Heart left ventricle (tissue), 13 donors: ENCODE results near the gene FKBP5.

Experiments used
- CTCF ChIP-seq, 12 donors: fragments of 200-600 bp; sonication (generic) in 4 of 12; IDR thresholded peaks; one replicate each; pipeline versions ENCODE4 v1.5.0 to v1.8.0; 2018 to 2022; ENCODE audit warnings: antibody characterized with exemption in 12 of 12, mild to moderate bottlenecking in 5 of 12
- POLR2A ChIP-seq, 2 donors: fragments of 450-650 bp; IDR thresholded peaks; one replicate each; pipeline ENCODE4 v1.6.1; 2017; ENCODE audit warnings: antibody characterized with exemption in 2 of 2, mild to moderate bottlenecking in 2 of 2, moderate library complexity in 2 of 2
- donor health status: ischemic (EF 13 %, LVEDD 7.1; RV severe dilation, severe dysfunction).
- donor health status: DM: no; HTN: yes; CAD: no.
- donor health status: DM: no; HTN: no; CAD: no.
- donor health status: ischemic (EF 25% LVEDD 6.9; RV normal size, moderate dysfunction).
- donor health status: ischemic (EF 25% LVEDD 5.7; RV mildly dilated, moderate dysfunction).
- donor health status: ischemic (EF 35%, LVEDD 5.7; RV mildly dilated, moderate dysfunction).
- donor health status: nonischemic (EF 11% LVEDD 7.7; RV severe dilation, severe dysfunction).
- donor health status: DM: yes; HTN: yes; CAD: no.
- donor health status: PGD.
- donor health status: ischemic (EF 29% LVEDD 5.4; RV normal size, mild dysfunction).
- donor health status: nonischemic (EF 23%, LVEDD 6.1; RV moderate dilation, normal function).

GRCh38 chr6:35532126-35532525 lies 156.6 kb downstream of the FKBP5 start:
- TF ChIP-seq CTCF (IDR thresholded peaks at IDR 0.05) (no peak), POLR2A (IDR thresholded peaks at IDR 0.05) (no peak)
